GM18511 (cell line): ENCODE results near the gene TMEM140.

Experiments used
- ATAC-seq: cut with Tn5 transposase; IDR thresholded peaks from one replicate; pipeline ENCODE4 v1.9.1; 2021; ENCODE audit warnings: mild to moderate bottlenecking, moderate library complexity; ENCODE audit not compliant: unreplicated experiment

Gene TMEM140

GRCh38 chr7:135158141-135158655 is 10.3 kb downstream of the TMEM140 start:
- no peak for ATAC-seq

GRCh38 chr7:135158874-135159273 is 11.0 kb downstream of the TMEM140 start:
- ATAC-seq = no peak

GRCh38 chr7:135159359-135160085 is 11.7 kb downstream of the TMEM140 start:
- ATAC-seq = no peak

- peak; percentile 60 for ATAC-seq
Observed at GRCh38 chr7:135160098-135160857, 12.4 kb downstream of the TMEM140 start.

- ATAC-seq = no peak
Observed at GRCh38 chr7:135160858-135161653, 13.2 kb downstream of the TMEM140 start.

- ATAC-seq = no peak
Observed at GRCh38 chr7:135161669-135162068, 13.8 kb downstream of the TMEM140 start.

- ATAC-seq = no peak
Observed at GRCh38 chr7:135162382-135163001, 14.6 kb downstream of the TMEM140 start.

GRCh38 chr7:135164357-135165061 is 16.6 kb downstream of the TMEM140 start:
- ATAC-seq = no peak

- ATAC-seq = no peak
Observed at GRCh38 chr7:135165862-135166261, 18.0 kb downstream of the TMEM140 start.

- ATAC-seq = no peak
Observed at GRCh38 chr7:135166338-135166990, 18.6 kb downstream of the TMEM140 start.

GRCh38 chr7:135167365-135167917 is 19.6 kb downstream of the TMEM140 start:
- no peak for ATAC-seq

GRCh38 chr7:135168001-135168400 is 20.1 kb downstream of the TMEM140 start:
- no peak for ATAC-seq

- no peak for ATAC-seq
Observed at GRCh38 chr7:135168489-135169140, 20.7 kb downstream of the TMEM140 start.

GRCh38 chr7:135169141-135169963 is 21.5 kb downstream of the TMEM140 start:
- peak; percentile 40 for ATAC-seq

- ATAC-seq = peak; percentile 8
Observed at GRCh38 chr7:135169964-135170273, 22.0 kb downstream of the TMEM140 start.

- peak; percentile 67 for ATAC-seq
Observed at GRCh38 chr7:135170274-135170997, 22.6 kb downstream of the TMEM140 start, which contains the start of gene CYREN. CYREN (minus strand) TSS chr7:135170707; CDS start chr7:135168922, 1,785 bp downstream.

GRCh38 chr7:135170998-135171481 is 23.2 kb downstream of the TMEM140 start:
- ATAC-seq = peak; percentile 52
